ENCODE results near the gene MYZAP.

- TF ChIP-seq CTCF (IDR thresholded peaks at IDR 0.05) (no peak), EZH2phosphoT487 (IDR thresholded peaks at IDR 0.05) (no peak)
Observed at GRCh38 chr15:57647791-57648130, 56.1 kb downstream of the MYZAP start.

Data from neural progenitor cell (in vitro differentiated cells).